ENCODE measurements around the gene VPS8. TPM values are rescaled to one million over a fixed set of nuclear protein-coding genes. Genes with fewer than 3 reads are reported as not detected.

Gene VPS8
- polyA plus RNA-seq, 2 of the 4 experiments (the other 2 are of a cell fraction): 10.3 to 30.1 TPM

GRCh38 chr3:184927796-184928315 lies 115.9 kb downstream of the VPS8 start (continued):
- TF ChIP-seq CTCF (IDR thresholded peaks at IDR 0.05) (no peak), EHMT2 (IDR thresholded peaks at IDR 0.05; ENCODE audit: low read depth) (no peak), RAD21 (conservative IDR thresholded peaks at IDR 0.05 in 1 of 2, IDR thresholded peaks at IDR 0.05 in 1 of 2) (no peak), PHF8 (IDR thresholded peaks at IDR 0.05; ENCODE audit: borderline replicate concordance, low read depth) (no peak), CHD2 (IDR thresholded peaks at IDR 0.05; ENCODE audit: low read length, partially characterized antibody) (no peak)

- DNase-seq (ENCODE audit: low read depth in 1 of 2, low spot score in 1 of 2) (no peak), FAIRE-seq (no peak), ATAC-seq (no peak)
- 100% methylated on average over 1 of the region's 1 CpG for WGBS (ENCODE audit: missing lambda C conversion rate)
- CTCF ChIA-PET: no interaction called here
- no peak for TF ChIP-seq RCOR1 (IDR thresholded peaks at IDR 0.05; ENCODE audit: low read depth, low read length)
- no peak for TF ChIP-seq FOSB (CRISPR knock-in tag; IDR thresholded peaks at IDR 0.05)
- TF ChIP-seq FOSL2 (IDR thresholded peaks at IDR 0.05): no peak
- TF ChIP-seq FOSL2 (CRISPR knock-in tag; IDR thresholded peaks at IDR 0.05): no peak
- TF ChIP-seq ZC3H11A (IDR thresholded peaks at IDR 0.05): no peak
- TF ChIP-seq NR3C1 (IDR thresholded peaks at IDR 0.05): no peak
- TF ChIP-seq HMGXB4 (CRISPR knock-in tag; IDR thresholded peaks at IDR 0.05; ENCODE audit: borderline replicate concordance): no peak
- TF ChIP-seq CBX8 (IDR thresholded peaks at IDR 0.05): no peak
- no peak for TF ChIP-seq KDM1A (IDR thresholded peaks at IDR 0.05; ENCODE audit: low read depth)
- TF ChIP-seq HEYL (CRISPR knock-in tag; IDR thresholded peaks at IDR 0.05): no peak
- Histone ChIP-seq H3K9me3 (no peaks in the 10 kb centered on the region), H3K4me2 (no peak overlapping the region), H3K4me3 (no peak overlapping the region), H3K4me1 (no peaks in the 10 kb centered on the region; the same call in 2 of the 3 replicates), H3K27ac (no peak overlapping the region)
- POLR2A ChIA-PET: no interaction called here
Measured at GRCh38 chr3:184932777-184933176, 120.8 kb downstream of the VPS8 start.

GRCh38 chr3:184937611-184938010 lies 125.6 kb downstream of the VPS8 start:
- ATAC-seq (no peak), DNase-seq (ENCODE audit: low read depth in 1 of 2, low spot score in 1 of 2) (no peak), FAIRE-seq (no peak)
- no peak overlapping the region for H3K27ac ChIP-seq
- POLR2A ChIA-PET: no interaction called here
- no peaks in the 10 kb centered on the region; the same call in 2 of the 3 replicates for H3K4me1 ChIP-seq
- no peak for TF ChIP-seq EHMT2 (IDR thresholded peaks at IDR 0.05; ENCODE audit: low read depth)
- no peak for TF ChIP-seq CBX8 (IDR thresholded peaks at IDR 0.05)
- TF ChIP-seq NPAS2 (CRISPR knock-in tag; IDR thresholded peaks at IDR 0.05; ENCODE audit: borderline replicate concordance): no peak
- TF ChIP-seq ZC3H11A (IDR thresholded peaks at IDR 0.05): no peak
- TF ChIP-seq JUN (IDR thresholded peaks at IDR 0.05): no peak
- TF ChIP-seq MAX (IDR thresholded peaks at IDR 0.05): no peak
- TF ChIP-seq MYC (IDR thresholded peaks at IDR 0.05; ENCODE audit: borderline replicate concordance, low read length): no peak
- TF ChIP-seq RFX5 (IDR thresholded peaks at IDR 0.05): no peak
- no peak for TF ChIP-seq TP53 (CRISPR knock-in tag; IDR thresholded peaks at IDR 0.05)
- no peak for TF ChIP-seq EP300 (IDR thresholded peaks at IDR 0.05)
- TF ChIP-seq CBX2 (IDR thresholded peaks at IDR 0.05; ENCODE audit: borderline replicate concordance, low read depth): no peak
- TF ChIP-seq ELK1 (IDR thresholded peaks at IDR 0.05; ENCODE audit: low read depth, low read length): no peak
- no peak for TF ChIP-seq EHF (CRISPR knock-in tag; IDR thresholded peaks at IDR 0.05)
- no peak for TF ChIP-seq RNF2 (IDR thresholded peaks at IDR 0.05; ENCODE audit: borderline replicate concordance, low read depth)
- TF ChIP-seq MAFK (IDR thresholded peaks at IDR 0.05; ENCODE audit: partially characterized antibody): no peak
- no peak for TF ChIP-seq FOSL2 (IDR thresholded peaks at IDR 0.05)
- TF ChIP-seq FOSL2 (CRISPR knock-in tag; IDR thresholded peaks at IDR 0.05): no peak
- TF ChIP-seq RCOR1 (IDR thresholded peaks at IDR 0.05; ENCODE audit: low read depth, low read length): no peak
- no peak for TF ChIP-seq ZNF302 (CRISPR knock-in tag; IDR thresholded peaks at IDR 0.05)
- no peak for TF ChIP-seq ZFP36 (IDR thresholded peaks at IDR 0.05; ENCODE audit: borderline replicate concordance, partially characterized antibody)
- no peak for TF ChIP-seq POLR2AphosphoS2 (conservative IDR thresholded peaks at IDR 0.05; ENCODE audit: low read length)
- 86% methylated on average over 4 of the region's 4 CpGs for WGBS (ENCODE audit: missing lambda C conversion rate)
- H3K9me3 ChIP-seq: no peaks in the 10 kb centered on the region
- H3K4me3 ChIP-seq: no peak overlapping the region
- CTCF ChIA-PET: no interaction called here
- H3K4me2 ChIP-seq: no peak overlapping the region

Data from A549 (cell line).